Endothelial cell of umbilical vein (primary cell): ENCODE data around the gene CSTF3. TPM values are rescaled to one million over a fixed set of nuclear protein-coding genes. Genes with fewer than 3 reads are reported as not detected.

ENCODE experiments used
- BruUV-seq: library from RNA; stranded (reverse); fragments of 400-500 nt; replicated peaks from 2 replicates; lab custom pipeline; 2021; lab: Mats Ljungman, UMichigan
- CTCF ChIA-PET: fragments of 300-600, 350-600 bp; sonication (Branson Sonifier 250); formaldehyde crosslinking; loops from one replicate; lab custom pipeline; 2021; ENCODE audit warnings: antibody characterized with exemption, inconsistent platforms; lab: Charles Lee
- POLR2A ChIA-PET: fragments of 300-600, 350-600 bp; sonication (Branson Sonifier 250); formaldehyde crosslinking; loops from one replicate; lab custom pipeline; 2021; ENCODE audit warnings: antibody characterized with exemption, inconsistent platforms; lab: Charles Lee
- DNase-seq: peaks from one replicate; pipeline ENCODE4 v3.0.0-alpha.2; 2011; ENCODE audit warnings: low read depth, low spot score
- FAIRE-seq: peaks from 2 replicates; lab custom pipeline; 2011; peaks lifted over from hg19 to GRCh38; lab: Jason Lieb, UNC
- H2AFZ ChIP-seq: 2 replicates; pipeline ENCODE4 v1.6.0; 2012; ENCODE audit warnings: low read depth, low read length, control low read depth, inconsistent platforms
- H3K27ac ChIP-seq: 2 replicates; pipeline ENCODE4 v1.5.1; 2011; ENCODE audit warnings: low read depth, mild to moderate bottlenecking, control low read depth, low read length, moderate library complexity; ENCODE audit not compliant: insufficient read depth
- H3K27me3 ChIP-seq, 2 experiments: 2 replicates each; pipeline versions ENCODE4 v1.6.0 to v1.6.1; 2011; ENCODE audit warnings: low read length in 2 of 2, mixed read lengths in 1 of 2; ENCODE audit not compliant: control insufficient read depth in 2 of 2, insufficient read depth in 2 of 2
- H3K36me3 ChIP-seq, 2 experiments: 2 replicates in 1 of 2; 3 replicates in 1 of 2; pipeline ENCODE4 v1.5.1; 2011; ENCODE audit warnings: low read length in 2 of 2, mild to moderate bottlenecking in 1 of 2, moderate library complexity in 1 of 2; ENCODE audit not compliant: control insufficient read depth in 2 of 2, insufficient read depth in 2 of 2; ENCODE audit errors: extremely low read depth in 1 of 2
- H3K4me1 ChIP-seq: 3 replicates; pipeline ENCODE4 v1.5.1; 2011; ENCODE audit warnings: mild to moderate bottlenecking, low read length; ENCODE audit not compliant: control insufficient read depth, insufficient read depth; ENCODE audit errors: extremely low read depth
- H3K4me2 ChIP-seq: 2 replicates; pipeline ENCODE4 v1.6.1; 2011; ENCODE audit warnings: low read length, control low read depth, mixed read lengths; ENCODE audit not compliant: insufficient read depth
- H3K4me3 ChIP-seq, 3 experiments: fragments of 200-600 bp in 1 of 3; sonication (generic), shearing (Covaris generic) in 1 of 3; replicated peaks in 1 of 3; 2 replicates each; pipeline ENCODE4 v1.5.1; 2011 to 2016; ENCODE audit warnings: control low read depth in 3 of 3, low read length in 3 of 3, mild to moderate bottlenecking in 2 of 3, inconsistent platforms in 1 of 3, low read depth in 1 of 3, moderate library complexity in 1 of 3; ENCODE audit not compliant: insufficient read depth in 1 of 3
- H3K79me2 ChIP-seq: 2 replicates; pipeline ENCODE4 v1.6.0; 2012; ENCODE audit warnings: low read length, inconsistent platforms; ENCODE audit not compliant: control insufficient read depth, insufficient read depth
- H3K9ac ChIP-seq: replicated peaks from 2 replicates; pipeline ENCODE3; 2011; ENCODE audit warnings: low read length, control low read depth; ENCODE audit not compliant: insufficient read depth; ENCODE audit errors: extremely low read depth
- H3K9me1 ChIP-seq: replicated peaks from 3 replicates; pipeline ENCODE4 v1.6.0; 2011; ENCODE audit warnings: mild to moderate bottlenecking, low read length; ENCODE audit not compliant: control insufficient read depth, insufficient read depth; ENCODE audit errors: extremely low read depth
- H3K9me3 ChIP-seq: replicated peaks from 2 replicates; pipeline ENCODE4 v1.5.1; 2012; ENCODE audit warnings: low read length, inconsistent platforms; ENCODE audit not compliant: control insufficient read depth, insufficient read depth
- H4K20me1 ChIP-seq: replicated peaks from 2 replicates; pipeline ENCODE3; 2011; ENCODE audit warnings: mild to moderate bottlenecking, low read length; ENCODE audit not compliant: control insufficient read depth, insufficient read depth; ENCODE audit errors: extremely low read depth
- FOS ChIP-seq: IDR thresholded peaks from 2 replicates; pipeline ENCODE4 v1.6.1; 2011; ENCODE audit warnings: mild to moderate bottlenecking, low read length, moderate library complexity, borderline replicate concordance; ENCODE audit not compliant: insufficient read depth
- GATA2 ChIP-seq: IDR thresholded peaks from 2 replicates; pipeline ENCODE4 v1.7.0; 2011; ENCODE audit warnings: low read depth, mild to moderate bottlenecking, moderate library complexity, mixed read lengths, low read length; ENCODE audit not compliant: insufficient read length, insufficient read depth
- JUN ChIP-seq: IDR thresholded peaks from 2 replicates; pipeline ENCODE4 v1.6.1; 2011; ENCODE audit warnings: borderline replicate concordance, low read depth; ENCODE audit not compliant: insufficient read length, insufficient read depth
- POLR2A ChIP-seq: IDR thresholded peaks from 2 replicates; pipeline ENCODE4 v1.6.1; 2012; ENCODE audit warnings: low read depth, mild to moderate bottlenecking, control low read depth, low read length
- dilution Hi-C: fragments of 300-500 bp; cut with MboI; formaldehyde crosslinking; loops from one replicate; pipeline ENCODE4 v1.15.0; 2019; ENCODE audit warnings: low sequenced_read_pairs; ENCODE audit not compliant: extremely low pct_ligation_motif_present
- intact Hi-C: fragments of 100-400 bp; cut with micrococcal nuclease; formaldehyde crosslinking; loops from one replicate; pipeline ENCODE4 v1.10.0; 2022
- polyA plus RNA-seq, 4 experiments: library from polyadenylated mRNA; depleted of rRNA in 3 of 4; stranded (reverse) in 3 of 4; unstranded in 1 of 4; fragments of >200 nt; gene quantifications; 2 replicates each; pipeline versions ENCODE4 v1.2.1 to v1.2.3, GENCODE V29; 2011 to 2012; ENCODE audit warnings: missing spikeins in 1 of 4
- total RNA-seq: library from RNA; stranded (reverse); gene quantifications from 2 replicates; pipeline ENCODE4 v1.2.3, GENCODE V29; 2021
- TF ChIP-seq, protein P1 (sequence below), 2 donors: IDR thresholded peaks; 1 replicate in 1 of 2; 2 replicates in 1 of 2; pipeline ENCODE4 v1.5.1; 2011; ENCODE audit warnings: low read length in 2 of 2, mild to moderate bottlenecking in 2 of 2, moderate library complexity in 2 of 2, control low read depth in 1 of 2, inconsistent platforms in 1 of 2, low read depth in 1 of 2; ENCODE audit not compliant: insufficient read depth in 1 of 2; ENCODE audit errors: extremely low read depth in 1 of 2
- TF ChIP-seq, protein P2 (sequence below): IDR thresholded peaks from 2 replicates; pipeline ENCODE4 v1.6.1; 2011; ENCODE audit not compliant: insufficient read depth, insufficient read length

CSTF3 gene
- total and polyA plus RNA-seq, 2 donors (not counting 3 experiments of a cell fraction or from before 2014, with no cell fraction given), result 18.3 to 46.6 TPM

- dilution Hi-C loops, result no loop called here
- DNase-seq, result no peak
- Histone ChIP-seq H2AFZ (no peak overlapping the region), H3K27ac (no peak overlapping the region), H3K9me3 (no peaks in the 10 kb centered on the region), H3K4me1 (no peaks in the 10 kb centered on the region), H3K4me3 (no peak overlapping the region), H3K27me3 (no peaks in the 10 kb centered on the region), H3K79me2 (no peaks in the 10 kb centered on the region), H3K9me1 (no peaks in the 10 kb centered on the region), H4K20me1 (no peaks in the 10 kb centered on the region), H3K9ac (no peak overlapping the region), H3K4me2 (no peak overlapping the region), H3K36me3 (peaks cover 0 to 3% of the 10 kb centered on the region in 2 experiments)
- POLR2A ChIA-PET, result no interaction called here
- TF ChIP-seq, protein P1, sequence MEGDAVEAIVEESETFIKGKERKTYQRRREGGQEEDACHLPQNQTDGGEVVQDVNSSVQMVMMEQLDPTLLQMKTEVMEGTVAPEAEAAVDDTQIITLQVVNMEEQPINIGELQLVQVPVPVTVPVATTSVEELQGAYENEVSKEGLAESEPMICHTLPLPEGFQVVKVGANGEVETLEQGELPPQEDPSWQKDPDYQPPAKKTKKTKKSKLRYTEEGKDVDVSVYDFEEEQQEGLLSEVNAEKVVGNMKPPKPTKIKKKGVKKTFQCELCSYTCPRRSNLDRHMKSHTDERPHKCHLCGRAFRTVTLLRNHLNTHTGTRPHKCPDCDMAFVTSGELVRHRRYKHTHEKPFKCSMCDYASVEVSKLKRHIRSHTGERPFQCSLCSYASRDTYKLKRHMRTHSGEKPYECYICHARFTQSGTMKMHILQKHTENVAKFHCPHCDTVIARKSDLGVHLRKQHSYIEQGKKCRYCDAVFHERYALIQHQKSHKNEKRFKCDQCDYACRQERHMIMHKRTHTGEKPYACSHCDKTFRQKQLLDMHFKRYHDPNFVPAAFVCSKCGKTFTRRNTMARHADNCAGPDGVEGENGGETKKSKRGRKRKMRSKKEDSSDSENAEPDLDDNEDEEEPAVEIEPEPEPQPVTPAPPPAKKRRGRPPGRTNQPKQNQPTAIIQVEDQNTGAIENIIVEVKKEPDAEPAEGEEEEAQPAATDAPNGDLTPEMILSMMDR (IDR thresholded peaks at IDR 0.05; ENCODE audit: extremely low read depth in 1 of 2, insufficient read depth in 1 of 2, low read depth in 1 of 2, low read length in 2 of 2), result no peak
- no peak for TF ChIP-seq POLR2A
- TF ChIP-seq, protein P2, sequence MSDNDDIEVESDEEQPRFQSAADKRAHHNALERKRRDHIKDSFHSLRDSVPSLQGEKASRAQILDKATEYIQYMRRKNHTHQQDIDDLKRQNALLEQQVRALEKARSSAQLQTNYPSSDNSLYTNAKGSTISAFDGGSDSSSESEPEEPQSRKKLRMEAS, result no peak
- TF ChIP-seq FOS, result no peak
- TF ChIP-seq GATA2, result no peak
- TF ChIP-seq JUN, result no peak
- intact Hi-C loops, result no loop called here
- BruUV-seq, result no TSS peak
- CTCF ChIA-PET, result no interaction called here
- FAIRE-seq, result no peak
Measured at GRCh38 chr11:33134276-33134675, 27.0 kb downstream of the CSTF3 start.
